HepG2 (cell line): ENCODE results near the gene ADGRD1. TPM values are rescaled to one million over a fixed set of nuclear protein-coding genes. Genes with fewer than 3 reads are reported as not detected.

Experiments used
- ATAC-seq: fragments of 200-7000 bp; cut with Tn5 transposase; 3 replicates; pipeline ENCODE4 v1.9.1; 2020; ENCODE audit warnings: mild to moderate bottlenecking, moderate library complexity
- BruUV-seq: library from RNA; stranded (reverse); fragments of 400-500 nt; replicated peaks from 2 replicates; lab custom pipeline; 2021; lab: Mats Ljungman, UMichigan
- CTCF ChIA-PET: fragments of 300-600 bp; formaldehyde crosslinking; extraction: SDS; loops from one replicate; lab custom pipeline; 2021; ENCODE audit warnings: low total read pairs, inconsistent platforms, low intra/inter-chr PET ratio; lab: Yijun Ruan, JAX
- POLR2A ChIA-PET: fragments of 350-600 bp; sonication (Branson Sonifier 250); formaldehyde crosslinking; loops from one replicate; lab custom pipeline; 2020; ENCODE audit warnings: antibody characterized with exemption, inconsistent platforms; lab: Yijun Ruan, JAX
- DNase-seq: peaks from one replicate; pipeline ENCODE4 v3.0.0-alpha.2; 2015; ENCODE audit warnings: low spot score
- FAIRE-seq: peaks from 3 replicates; lab custom pipeline; 2011; peaks lifted over from hg19 to GRCh38; lab: Jason Lieb, UNC
- H2AFZ ChIP-seq: one replicate; pipeline ENCODE4 v1.6.1; 2011; ENCODE audit warnings: low read length, inconsistent platforms
- H3K27ac ChIP-seq: fragments of 300-600 bp; 3 replicates; pipeline ENCODE4 v1.8.0; 2011; ENCODE audit warnings: mixed run types, mild to moderate bottlenecking, mixed read lengths, low read length, inconsistent platforms; ENCODE audit not compliant: insufficient read depth; ENCODE audit errors: extremely low read length
- H3K27me3 ChIP-seq, 2 experiments: fragments of 200-600 bp in 1 of 2; 2 replicates in 1 of 2; 3 replicates in 1 of 2; pipeline versions ENCODE4 v1.6.0 to v1.8.0; 2011; ENCODE audit warnings: low read length in 2 of 2, mild to moderate bottlenecking in 2 of 2, moderate library complexity in 2 of 2, inconsistent platforms in 1 of 2; ENCODE audit not compliant: insufficient read depth in 2 of 2, control insufficient read depth in 1 of 2
- H3K36me3 ChIP-seq, 2 experiments: fragments of 200-600 bp in 1 of 2; replicated peaks in 1 of 2; 2 replicates in 1 of 2; 3 replicates in 1 of 2; pipeline versions ENCODE4 v1.5.1 to v1.8.0; 2011; ENCODE audit warnings: low read length in 2 of 2, inconsistent platforms in 1 of 2; ENCODE audit not compliant: insufficient read depth in 2 of 2, control insufficient read depth in 1 of 2
- H3K4me1 ChIP-seq: 2 replicates; pipeline ENCODE4 v1.5.1; 2012; ENCODE audit warnings: low read length, inconsistent platforms; ENCODE audit not compliant: insufficient read depth
- H3K4me2 ChIP-seq: 2 replicates; pipeline ENCODE4 v1.6.0; 2011; ENCODE audit warnings: low read depth, low read length, inconsistent platforms
- H3K4me3 ChIP-seq, 3 experiments: fragments of 200-600 bp in 1 of 3; sonication (generic), shearing (Covaris generic) in 1 of 3; replicated peaks in 1 of 3; 2 replicates each; pipeline ENCODE4 v1.5.1; 2011 to 2016; ENCODE audit warnings: low read length in 3 of 3, inconsistent platforms in 2 of 3, low read depth in 2 of 3, mild to moderate bottlenecking in 2 of 3, control low read depth in 1 of 3, mixed read lengths in 1 of 3; ENCODE audit not compliant: insufficient read depth in 1 of 3
- H3K79me2 ChIP-seq: one replicate; pipeline ENCODE4 v1.6.1; 2011; ENCODE audit warnings: low read length, inconsistent platforms; ENCODE audit not compliant: insufficient read depth
- H3K9ac ChIP-seq: 2 replicates; pipeline ENCODE4 v1.6.0; 2011; ENCODE audit warnings: mild to moderate bottlenecking, low read depth, low read length, inconsistent platforms; ENCODE audit not compliant: insufficient read depth
- H3K9me3 ChIP-seq: 2 replicates; pipeline ENCODE4 v1.5.1; 2012; ENCODE audit warnings: mild to moderate bottlenecking, low read length
- H4K20me1 ChIP-seq: 2 replicates; pipeline ENCODE4 v1.6.0; 2011; ENCODE audit warnings: inconsistent platforms, mild to moderate bottlenecking, low read length, moderate library complexity; ENCODE audit not compliant: insufficient read depth
- AHR ChIP-seq: IDR thresholded peaks from 2 replicates; pipeline ENCODE4 v1.6.1; 2018; ENCODE audit warnings: missing genetic modification reagents, missing compliant biosample characterization
- ASH2L ChIP-seq: fragments of 300-600, 200-600 bp; sonication (generic); IDR thresholded peaks from 2 replicates; pipeline ENCODE4 v1.7.0; 2017; ENCODE audit warnings: low read depth, mild to moderate bottlenecking, moderate library complexity, mixed read lengths, low read length; ENCODE audit not compliant: insufficient read length
- DDIT3 ChIP-seq: sonication (generic); formaldehyde crosslinking; IDR thresholded peaks from 2 replicates; pipeline ENCODE4 v1.4.0; 2020; ENCODE audit warnings: mild to moderate bottlenecking, missing genetic modification reagents
- GMEB2 ChIP-seq: IDR thresholded peaks from 2 replicates; pipeline ENCODE4 v1.6.1; 2016; ENCODE audit warnings: missing biosample characterization, missing genetic modification reagents, low read depth
- POGK ChIP-seq: sonication (generic); formaldehyde crosslinking; conservative IDR thresholded peaks from 2 replicates; pipeline ENCODE4 v1.8.0; 2022; ENCODE audit warnings: mild to moderate bottlenecking, moderate library complexity, missing genetic modification reagents
- ZNF10 ChIP-seq: sonication (generic); formaldehyde crosslinking; IDR thresholded peaks from 2 replicates; pipeline ENCODE4 v1.4.0; 2020; ENCODE audit warnings: mild to moderate bottlenecking, low read depth, missing genetic modification reagents, borderline replicate concordance
- ZNF101 ChIP-seq: sonication (generic); formaldehyde crosslinking; IDR thresholded peaks from 2 replicates; pipeline ENCODE4 v1.4.0; 2020; ENCODE audit warnings: mild to moderate bottlenecking, low read depth, missing genetic modification reagents, borderline replicate concordance
- ZNF142 ChIP-seq: sonication (generic); formaldehyde crosslinking; IDR thresholded peaks from 2 replicates; pipeline ENCODE4 v1.4.0; 2020; ENCODE audit warnings: missing genetic modification reagents
- ZNF33B ChIP-seq: sonication (generic); formaldehyde crosslinking; IDR thresholded peaks from 2 replicates; pipeline ENCODE4 v1.5.1; 2020; ENCODE audit warnings: mild to moderate bottlenecking, missing genetic modification reagents
- ZSCAN29 ChIP-seq: sonication (generic); formaldehyde crosslinking; conservative IDR thresholded peaks from 2 replicates; pipeline ENCODE4 v1.4.0; 2020; ENCODE audit warnings: mild to moderate bottlenecking, missing genetic modification reagents
- WGBS: methylation state at CpG from one replicate; pipeline ENCODE4 v1.1.6; 2017; ENCODE audit warnings: low lambda C conversion rate; 5-methylcytosine and 5-hydroxymethylcytosine counted together
- in situ Hi-C: cut with HindIII; loops from 2 replicates; pipeline ENCODE4 v1.10.0; 2017; ENCODE audit warnings: low pct_unique_long_range_greater_than_20kb; ENCODE audit not compliant: extremely low pct_ligation_motif_present
- intact Hi-C: fragments of 100-400 bp; cut with micrococcal nuclease; formaldehyde crosslinking; loops from one replicate; pipeline ENCODE4 v1.10.0; 2022; ENCODE audit not compliant: unreplicated experiment
- polyA plus RNA-seq, 8 experiments: library from polyadenylated mRNA; depleted of rRNA in 3 of 8; stranded (reverse) in 7 of 8; unstranded in 1 of 8; fragments of >200 nt; fragmentation: Illumina TruSeq in 4 of 8; extraction: Trizol in 4 of 8; gene quantifications; 2 replicates each; pipeline versions ENCODE4 v1.2.1 to v1.2.3, GENCODE V29; 2011 to 2016; ENCODE audit warnings: low read depth in 4 of 8, missing spikeins in 1 of 8, mixed read lengths in 1 of 8; ENCODE audit not compliant: insufficient read depth in 1 of 8
- total RNA-seq, 5 experiments: library from RNA; depleted of rRNA; stranded (reverse); fragments of >200 nt; fragmentation: Illumina TruSeq; extraction: Trizol; gene quantifications; 2 replicates each; pipeline ENCODE4 v1.2.3, GENCODE V29; 2016; ENCODE audit warnings: low read depth in 1 of 5

The ADGRD1 gene
- total and polyA plus RNA-seq, 2 of the 13 experiments (the other 11 are each of a cell fraction or from before 2014, with no cell fraction given), result 0.46 to 12.4 TPM

- in situ Hi-C loops, result loop anchor here (25.0 kb wide), 1 partner anchor 713 kb away; the partner anchor contains the start of gene MMP17
Observed at GRCh38 chr12:131123817-131124216, 170.1 kb downstream of the ADGRD1 start.

More at GRCh38 chr12:131123817-131124216, 170.1 kb downstream of the ADGRD1 start:
- H3K4me1 ChIP-seq, result no peaks in the 10 kb centered on the region
- no peak overlapping the region for H3K9ac ChIP-seq
- POLR2A ChIA-PET, result no interaction called here
- H3K36me3 ChIP-seq, result no peaks in the 10 kb centered on the region
- ATAC-seq, result no peak
- H3K4me2 ChIP-seq, result no peak overlapping the region
- no peak overlapping the region for H3K27ac ChIP-seq
- TF ChIP-seq AHR (CRISPR knock-in tag) (no peak), ZNF33B (CRISPR knock-in tag) (no peak), DDIT3 (CRISPR knock-in tag) (no peak), POGK (CRISPR knock-in tag) (no peak), ZNF142 (CRISPR knock-in tag) (no peak), GMEB2 (CRISPR knock-in tag) (no peak), ZSCAN29 (CRISPR knock-in tag) (no peak), ZNF10 (CRISPR knock-in tag) (no peak), ZNF101 (CRISPR knock-in tag) (no peak), ASH2L (no peak)
- TF ChIP-seq, all 625 proteins: peak for 0
- H3K9me3 ChIP-seq, result no peaks in the 10 kb centered on the region
- H3K4me3 ChIP-seq, result no peak overlapping the region
- no peaks in the 10 kb centered on the region for H3K27me3 ChIP-seq
- no TSS peak for BruUV-seq
- whole genome bisulfite sequencing, result 69% methylated on average over 7 of the region's 10 CpGs
- CTCF ChIA-PET, result no interaction called here
- intact Hi-C loops, result no loop called here
- no peak overlapping the region for H2AFZ ChIP-seq
- FAIRE-seq (no peak), DNase-seq (no peak)
- H3K79me2 ChIP-seq, result no peaks in the 10 kb centered on the region
- H4K20me1 ChIP-seq, result no peaks in the 10 kb centered on the region
